Stimulated activated naive CD8-positive, alpha-beta T cell treated with anti-CD3 and anti-CD28 coated beads, Interleukin-15, amount 100 ng/mL, for 72 hours (primary cell): ENCODE data around the gene BTNL9.
"Not testable (repeated sequence)": the region's sequence is repeated elsewhere in the genome, so short reads cannot be mapped to it uniquely, and the experiment has no call there.

Experiments used
- ATAC-seq: fragments of 150-1000 bp; cut with Tn5 transposase; 2 replicates; pipeline ENCODE4 v1.10.0; 2021; ENCODE audit warnings: mild to moderate bottlenecking, moderate library complexity
- DNase-seq, 2 donors: peaks; one replicate each; pipeline ENCODE4 v3.0.0; 2021 to 2022
- H3K27ac Mint-ChIP-seq, 2 donors: one replicate each; pipeline ENCODE4 v1.8.0; 2022; ENCODE audit warnings: mild to moderate bottlenecking in 2 of 2, mixed read lengths in 2 of 2, moderate library complexity in 2 of 2
- H3K27me3 Mint-ChIP-seq: one replicate; pipeline ENCODE4 v1.8.0; 2022; ENCODE audit warnings: mixed read lengths
- H3K4me1 Mint-ChIP-seq: one replicate; pipeline ENCODE4 v1.8.0; 2022; ENCODE audit warnings: mild to moderate bottlenecking, mixed read lengths
- H3K4me3 Mint-ChIP-seq, 2 donors: one replicate each; pipeline ENCODE4 v1.8.0; 2022; ENCODE audit warnings: mild to moderate bottlenecking in 2 of 2, mixed read lengths in 2 of 2, moderate library complexity in 1 of 2
- H3K9me3 Mint-ChIP-seq, 2 donors: one replicate each; pipeline ENCODE4 v1.8.0; 2022; ENCODE audit warnings: mixed read lengths in 2 of 2

BTNL9 gene

GRCh38 chr5:181036816-181037364 is 3.2 kb upstream of the BTNL9 start:
- DNase-seq = no peak
- Mint-ChIP-seq H3K9me3 (peaks cover 0 to 2% of the 10 kb centered on the region in 2 donors), H3K27me3 (peaks cover 32% of the 10 kb centered on the region), H3K27ac (no peak overlapping the region), H3K4me1 (no peaks in the 10 kb centered on the region), H3K4me3 (no peak overlapping the region)
- no peak for ATAC-seq

- Mint-ChIP-seq H3K4me3 (no peak overlapping the region), H3K4me1 (no peaks in the 10 kb centered on the region)
- ATAC-seq = peak; percentile 23
Measured at GRCh38 chr5:181037365-181037861, 2.7 kb upstream of the BTNL9 start.

GRCh38 chr5:181039471-181039870 is 595 bp upstream of the BTNL9 start:
- DNase-seq (no peak), ATAC-seq (no peak)
- H3K9me3 Mint-ChIP-seq = no peaks in the 10 kb centered on the region
- no peak overlapping the region for H3K27ac Mint-ChIP-seq
- no peaks in the 10 kb centered on the region for H3K4me1 Mint-ChIP-seq
- H3K4me3 Mint-ChIP-seq = no peak overlapping the region
- H3K27me3 Mint-ChIP-seq = peaks cover 32% of the 10 kb centered on the region

More at GRCh38 chr5:181037365-181037861, 2.7 kb upstream of the BTNL9 start:
- H3K27ac Mint-ChIP-seq = no peak overlapping the region
- no peaks in the 10 kb centered on the region for H3K9me3 Mint-ChIP-seq
- no peak for DNase-seq
- H3K27me3 Mint-ChIP-seq = peaks cover 32% of the 10 kb centered on the region

- DNase-seq (no peak), ATAC-seq (no peak)
- no peak overlapping the region for H3K27ac Mint-ChIP-seq
- H3K9me3 Mint-ChIP-seq = no peaks in the 10 kb centered on the region
- H3K4me3 Mint-ChIP-seq = no peak overlapping the region
- H3K27me3 Mint-ChIP-seq = peaks cover 32% of the 10 kb centered on the region
- no peaks in the 10 kb centered on the region for H3K4me1 Mint-ChIP-seq
Measured at GRCh38 chr5:181040631-181040945, 522 bp downstream of the BTNL9 start.

GRCh38 chr5:181041043-181041442 is 977 bp downstream of the BTNL9 start:
- DNase-seq (no peak), ATAC-seq (no peak)
- H3K4me1 Mint-ChIP-seq = no peaks in the 10 kb centered on the region
- H3K4me3 Mint-ChIP-seq = no peak overlapping the region
- peaks cover 32% of the 10 kb centered on the region for H3K27me3 Mint-ChIP-seq
- H3K27ac Mint-ChIP-seq = no peak overlapping the region
- H3K9me3 Mint-ChIP-seq = no peaks in the 10 kb centered on the region

- Mint-ChIP-seq H3K27ac (no peak overlapping the region), H3K9me3 (no peaks in the 10 kb centered on the region), H3K27me3 (peaks cover 32% of the 10 kb centered on the region), H3K4me3 (no peak overlapping the region), H3K4me1 (no peaks in the 10 kb centered on the region)
- ATAC-seq (no peak), DNase-seq (no peak)
Measured at GRCh38 chr5:181042036-181042713, 2.1 kb downstream of the BTNL9 start.

GRCh38 chr5:181042722-181043121 is 2.7 kb downstream of the BTNL9 start:
- Mint-ChIP-seq H3K27me3 (peaks cover 34% of the 10 kb centered on the region), H3K9me3 (no peaks in the 10 kb centered on the region), H3K4me1 (no peaks in the 10 kb centered on the region), H3K4me3 (no peak overlapping the region), H3K27ac (no peak overlapping the region)
- no peak for DNase-seq
- no peak for ATAC-seq

- H3K27me3 Mint-ChIP-seq = peaks cover 37% of the 10 kb centered on the region
- H3K27ac Mint-ChIP-seq = no peak overlapping the region
- peak; percentile 33 for ATAC-seq
- no peak overlapping the region for H3K4me3 Mint-ChIP-seq
- no peak for DNase-seq
- no peaks in the 10 kb centered on the region for H3K9me3 Mint-ChIP-seq
- H3K4me1 Mint-ChIP-seq = no peaks in the 10 kb centered on the region
Measured at GRCh38 chr5:181043285-181044092, 3.4 kb downstream of the BTNL9 start.

GRCh38 chr5:181044093-181044599 is 4.1 kb downstream of the BTNL9 start:
- DNase-seq = no peak
- H3K27me3 Mint-ChIP-seq = peaks cover 36% of the 10 kb centered on the region

GRCh38 chr5:181044662-181045305 is 4.7 kb downstream of the BTNL9 start:
- DNase-seq (no peak), ATAC-seq (no peak)
- Mint-ChIP-seq H3K27ac (no peak overlapping the region), H3K4me1 (no peaks in the 10 kb centered on the region), H3K27me3 (peaks cover 37% of the 10 kb centered on the region), H3K4me3 (no peak overlapping the region), H3K9me3 (no peaks in the 10 kb centered on the region)

More at GRCh38 chr5:181044093-181044599, 4.1 kb downstream of the BTNL9 start:
- no peak overlapping the region for H3K4me3 Mint-ChIP-seq
- H3K27ac Mint-ChIP-seq = no peak overlapping the region
- no peak for ATAC-seq
- H3K9me3 Mint-ChIP-seq = no peaks in the 10 kb centered on the region
- no peaks in the 10 kb centered on the region for H3K4me1 Mint-ChIP-seq

- no peak overlapping the region for H3K4me3 Mint-ChIP-seq
- DNase-seq (no peak), ATAC-seq (no peak)
- no peaks in the 10 kb centered on the region for H3K4me1 Mint-ChIP-seq
- H3K27ac Mint-ChIP-seq = no peak overlapping the region
- peaks cover 37% of the 10 kb centered on the region for H3K27me3 Mint-ChIP-seq
- H3K9me3 Mint-ChIP-seq = no peaks in the 10 kb centered on the region
Measured at GRCh38 chr5:181045316-181045715, 5.2 kb downstream of the BTNL9 start.

- not testable (repeated sequence) for H3K4me1 Mint-ChIP-seq, DNase-seq, H3K9me3 Mint-ChIP-seq, ATAC-seq, H3K4me3 Mint-ChIP-seq, H3K27ac Mint-ChIP-seq
- peaks cover 37% of the 10 kb centered on the region for H3K27me3 Mint-ChIP-seq
Measured at GRCh38 chr5:181045857-181046256, 5.8 kb downstream of the BTNL9 start.

- ATAC-seq (no peak), DNase-seq (no peak)
- H3K4me1 Mint-ChIP-seq = peaks cover 6% of the 10 kb centered on the region
- no peak overlapping the region for H3K27ac Mint-ChIP-seq
- no peaks in the 10 kb centered on the region for H3K9me3 Mint-ChIP-seq
- H3K4me3 Mint-ChIP-seq = no peak overlapping the region
- H3K27me3 Mint-ChIP-seq = peaks cover 44% of the 10 kb centered on the region
Measured at GRCh38 chr5:181047288-181047687, 7.2 kb downstream of the BTNL9 start.

GRCh38 chr5:181047921-181048320 is 7.9 kb downstream of the BTNL9 start:
- Mint-ChIP-seq H3K27ac (no peak overlapping the region), H3K27me3 (peaks cover 47% of the 10 kb centered on the region), H3K4me1 (peaks cover 6% of the 10 kb centered on the region), H3K4me3 (no peak overlapping the region), H3K9me3 (no peaks in the 10 kb centered on the region)
- DNase-seq (no peak), ATAC-seq (no peak)

- Mint-ChIP-seq H3K9me3 (no peaks in the 10 kb centered on the region), H3K27me3 (peaks cover 67% of the 10 kb centered on the region), H3K4me3 (no peak overlapping the region), H3K27ac (no peak overlapping the region), H3K4me1 (peaks cover 21% of the 10 kb centered on the region)
- no peak for DNase-seq
- no peak for ATAC-seq
Measured at GRCh38 chr5:181050016-181050415, 9.9 kb downstream of the BTNL9 start.
